OCI-LY1 (cell line): ENCODE results near the gene EMILIN3.

ENCODE experiments used
- H2AFZ ChIP-seq: fragments of 200-600 bp; sonication (generic), shearing (Covaris generic); 2 replicates; pipeline ENCODE4 v1.6.0; 2014; ENCODE audit warnings: antibody characterized with exemption, mild to moderate bottlenecking, low read length
- H3F3A ChIP-seq: fragments of 200-600 bp; sonication (generic), shearing (Covaris generic); 2 replicates; pipeline ENCODE4 v1.6.0; 2014; ENCODE audit warnings: mild to moderate bottlenecking, antibody characterized with exemption, low read length, moderate library complexity; ENCODE audit not compliant: insufficient read depth
- H3K27ac ChIP-seq: fragments of 200-600 bp; sonication (generic); 2 replicates; pipeline ENCODE4 v1.5.1; 2014; ENCODE audit warnings: low read length, mixed run types, mild to moderate bottlenecking, low read depth; ENCODE audit not compliant: poor library complexity, severe bottlenecking
- H3K27me3 ChIP-seq: fragments of 200-600 bp; sonication (generic); 2 replicates; pipeline ENCODE4 v1.6.0; 2014; ENCODE audit warnings: antibody characterized with exemption, mild to moderate bottlenecking, low read length, moderate library complexity; ENCODE audit not compliant: insufficient read depth
- H3K36me3 ChIP-seq: fragments of 200-600 bp; sonication (generic); 2 replicates; pipeline ENCODE4 v1.6.1; 2014; ENCODE audit warnings: mild to moderate bottlenecking, antibody characterized with exemption, low read length, moderate library complexity, mixed read lengths; ENCODE audit not compliant: insufficient read depth
- H3K4me1 ChIP-seq: fragments of 200-600 bp; sonication (generic); 2 replicates; pipeline ENCODE4 v1.5.1; 2014; ENCODE audit warnings: mild to moderate bottlenecking, low read length, moderate library complexity; ENCODE audit not compliant: insufficient read depth, severe bottlenecking
- H3K4me2 ChIP-seq: fragments of 200-600 bp; sonication (generic), shearing (Covaris generic); 2 replicates; pipeline ENCODE4 v1.6.1; 2014; ENCODE audit warnings: low read length
- H3K4me3 ChIP-seq: fragments of 200-600 bp; sonication (generic); 2 replicates; pipeline ENCODE4 v1.5.1; 2014; ENCODE audit warnings: low read length, low read depth, mild to moderate bottlenecking, mixed read lengths; ENCODE audit not compliant: poor library complexity, severe bottlenecking
- H3K79me2 ChIP-seq: fragments of 200-600 bp; shearing (Covaris generic); 2 replicates; pipeline ENCODE4 v1.6.1; 2016; ENCODE audit warnings: mixed run types, low read length, mixed read lengths; ENCODE audit not compliant: insufficient read depth
- H3K9ac ChIP-seq: fragments of 200-600 bp; sonication (generic), shearing (Covaris generic); 2 replicates; pipeline ENCODE4 v1.6.1; 2014; ENCODE audit warnings: mild to moderate bottlenecking, low read length, mixed read lengths
- H3K9me2 ChIP-seq: fragments of 200-600 bp; sonication (generic), shearing (Covaris generic); 2 replicates; pipeline ENCODE4 v1.6.1; 2014; ENCODE audit warnings: low read depth, mild to moderate bottlenecking, low read length, mixed read lengths
- H3K9me3 ChIP-seq: fragments of 200-600 bp; shearing (Covaris generic); 2 replicates; pipeline ENCODE4 v1.6.1; 2014; ENCODE audit warnings: low read length, mixed read lengths
- H4K20me1 ChIP-seq: fragments of 200-600 bp; sonication (generic), shearing (Covaris generic); 2 replicates; pipeline ENCODE4 v1.6.0; 2016; ENCODE audit warnings: mild to moderate bottlenecking, low read length; ENCODE audit not compliant: insufficient read depth
- EZH2 ChIP-seq: fragments of 200-600 bp; sonication (generic), shearing (Covaris generic); IDR thresholded peaks from 2 replicates; pipeline ENCODE4 v1.8.0; 2017; ENCODE audit warnings: borderline replicate concordance, mixed run types, mild to moderate bottlenecking, antibody characterized with exemption, low read length, moderate library complexity, mixed read lengths
- TF ChIP-seq, protein P1 (sequence below): fragments of 200-600 bp; sonication (generic), shearing (Covaris generic); IDR thresholded peaks from 2 replicates; pipeline ENCODE4 v1.5.1; 2017; ENCODE audit warnings: mild to moderate bottlenecking, antibody characterized with exemption, low read length, moderate library complexity, mixed read lengths

Gene EMILIN3

DNA sequence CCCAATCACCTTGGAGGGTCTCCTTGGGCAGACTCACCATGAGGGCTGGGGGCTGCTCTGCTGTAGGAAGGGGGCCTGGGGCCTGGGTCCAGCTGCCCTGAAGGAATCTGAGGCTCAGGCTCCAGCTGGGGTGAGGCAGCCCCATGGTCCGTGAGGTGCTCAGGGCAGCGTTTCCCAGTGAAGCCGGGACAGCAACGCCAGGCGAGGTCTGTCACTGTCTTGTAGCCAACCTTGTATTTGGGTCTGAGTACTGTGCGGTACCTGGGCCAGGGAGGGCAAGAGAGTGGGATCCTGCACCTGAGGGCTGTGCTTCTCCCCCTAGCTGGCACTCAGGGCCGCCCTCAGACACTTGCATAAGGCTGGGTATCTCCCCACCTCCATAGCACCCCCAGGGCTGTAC, 3.0 kb downstream of the EMILIN3 start:
- Histone ChIP-seq H3K4me2 (no peak overlapping the region), H3K9me2 (no peaks in the 10 kb centered on the region), H3K9ac (no peak overlapping the region), H3K27ac (no peak overlapping the region), H4K20me1 (no peaks in the 10 kb centered on the region), H2AFZ (no peak overlapping the region), H3K36me3 (no peaks in the 10 kb centered on the region), H3F3A (no peaks in the 10 kb centered on the region), H3K79me2 (no peaks in the 10 kb centered on the region), H3K4me1 (no peaks in the 10 kb centered on the region), H3K9me3 (no peaks in the 10 kb centered on the region), H3K27me3 (no peaks in the 10 kb centered on the region; the same call in 1 of the 2 replicates), H3K4me3 (no peak overlapping the region)
- TF ChIP-seq, protein P1, sequence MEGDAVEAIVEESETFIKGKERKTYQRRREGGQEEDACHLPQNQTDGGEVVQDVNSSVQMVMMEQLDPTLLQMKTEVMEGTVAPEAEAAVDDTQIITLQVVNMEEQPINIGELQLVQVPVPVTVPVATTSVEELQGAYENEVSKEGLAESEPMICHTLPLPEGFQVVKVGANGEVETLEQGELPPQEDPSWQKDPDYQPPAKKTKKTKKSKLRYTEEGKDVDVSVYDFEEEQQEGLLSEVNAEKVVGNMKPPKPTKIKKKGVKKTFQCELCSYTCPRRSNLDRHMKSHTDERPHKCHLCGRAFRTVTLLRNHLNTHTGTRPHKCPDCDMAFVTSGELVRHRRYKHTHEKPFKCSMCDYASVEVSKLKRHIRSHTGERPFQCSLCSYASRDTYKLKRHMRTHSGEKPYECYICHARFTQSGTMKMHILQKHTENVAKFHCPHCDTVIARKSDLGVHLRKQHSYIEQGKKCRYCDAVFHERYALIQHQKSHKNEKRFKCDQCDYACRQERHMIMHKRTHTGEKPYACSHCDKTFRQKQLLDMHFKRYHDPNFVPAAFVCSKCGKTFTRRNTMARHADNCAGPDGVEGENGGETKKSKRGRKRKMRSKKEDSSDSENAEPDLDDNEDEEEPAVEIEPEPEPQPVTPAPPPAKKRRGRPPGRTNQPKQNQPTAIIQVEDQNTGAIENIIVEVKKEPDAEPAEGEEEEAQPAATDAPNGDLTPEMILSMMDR, result no peak
- no peak for TF ChIP-seq EZH2

DNA sequence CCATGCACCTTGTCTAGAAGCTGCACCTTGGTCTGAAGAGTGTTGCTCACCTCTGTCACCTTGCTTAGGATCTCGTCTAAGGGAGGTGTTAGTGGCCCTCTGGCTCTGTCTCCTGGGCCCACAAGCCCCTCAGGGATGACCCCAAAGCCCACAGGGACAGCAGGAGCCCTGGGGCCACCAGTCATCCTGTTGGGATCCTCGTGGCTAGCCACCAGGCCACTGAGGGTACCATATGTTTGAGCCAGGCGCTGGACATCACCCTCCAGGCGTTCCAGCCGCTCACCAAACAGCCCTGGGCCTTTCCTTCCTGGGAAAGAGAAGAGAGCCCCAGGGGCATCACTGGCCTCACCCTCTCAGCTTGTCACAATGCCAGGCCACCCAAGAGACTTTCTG, 3.9 kb downstream of the EMILIN3 start:
- no peak overlapping the region for H3K4me3 ChIP-seq
- H3K27ac ChIP-seq, result no peak overlapping the region
- H3K9ac ChIP-seq, result no peak overlapping the region
- no peak overlapping the region for H3K4me2 ChIP-seq
- H3K27me3 ChIP-seq, result no peaks in the 10 kb centered on the region; the same call in 1 of the 2 replicates
- no peaks in the 10 kb centered on the region for H3K9me3 ChIP-seq
- no peaks in the 10 kb centered on the region for H4K20me1 ChIP-seq
- no peak overlapping the region for H2AFZ ChIP-seq
- H3K36me3 ChIP-seq, result no peaks in the 10 kb centered on the region
- no peaks in the 10 kb centered on the region for H3F3A ChIP-seq
- H3K9me2 ChIP-seq, result no peaks in the 10 kb centered on the region
- no peak for TF ChIP-seq EZH2
- TF ChIP-seq, protein P1, result no peak
- H3K4me1 ChIP-seq, result no peaks in the 10 kb centered on the region
- H3K79me2 ChIP-seq, result no peaks in the 10 kb centered on the region

DNA sequence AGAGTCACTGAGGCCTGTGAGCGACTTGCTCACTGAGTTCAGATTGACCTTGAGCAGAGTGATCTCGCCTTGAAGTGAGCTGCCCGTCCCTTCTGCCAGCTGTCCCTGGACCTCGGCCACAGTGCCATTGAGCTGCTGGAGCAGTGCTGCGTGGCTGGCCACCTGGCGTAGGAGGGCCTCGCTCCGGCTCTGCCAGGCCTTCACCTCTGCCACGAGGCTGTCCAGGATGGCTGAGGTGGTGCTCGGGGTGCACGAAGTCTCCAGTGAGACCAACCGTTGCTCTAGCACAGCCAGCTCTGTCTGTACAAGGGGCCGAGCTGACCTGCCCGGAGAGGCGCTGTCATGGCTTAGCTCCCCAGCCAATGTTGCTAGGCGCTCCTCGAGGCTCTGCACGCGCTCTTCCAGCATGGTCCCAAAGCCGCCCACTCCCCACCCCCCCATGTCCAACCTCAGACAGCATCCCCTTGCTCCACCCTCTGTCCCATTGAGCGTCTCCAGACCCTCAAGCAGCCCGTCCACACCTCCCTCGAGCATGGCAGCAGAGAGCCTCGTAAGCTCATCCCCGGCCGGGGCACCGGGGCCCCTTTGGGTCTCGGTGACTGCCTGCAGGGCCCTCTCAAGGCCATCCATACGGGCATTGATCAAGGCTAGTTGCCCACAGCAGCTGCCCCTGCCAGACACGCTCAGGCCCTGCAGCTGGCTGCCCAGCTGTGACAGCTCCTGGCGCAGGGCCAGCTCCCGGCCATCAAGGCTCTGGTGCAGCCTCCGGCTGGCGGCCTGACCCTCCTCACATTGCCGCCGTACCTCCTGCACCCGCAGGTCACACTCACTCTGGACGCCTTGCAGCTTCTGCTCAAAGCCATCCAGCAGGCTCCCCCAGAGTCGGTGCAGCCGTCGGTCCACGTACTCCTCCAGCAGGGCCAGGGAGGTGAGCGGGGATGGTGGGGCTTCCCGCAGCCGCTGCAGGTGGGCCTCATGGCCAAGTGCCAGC, 4.6 kb downstream of the EMILIN3 start:
- Histone ChIP-seq H3K4me1 (no peaks in the 10 kb centered on the region), H3K9me2 (no peaks in the 10 kb centered on the region), H3K36me3 (no peaks in the 10 kb centered on the region), H3K4me3 (no peak overlapping the region), H3K27me3 (no peaks in the 10 kb centered on the region; the same call in 1 of the 2 replicates), H3K27ac (no peak overlapping the region), H4K20me1 (no peaks in the 10 kb centered on the region), H3F3A (no peaks in the 10 kb centered on the region), H3K9me3 (no peaks in the 10 kb centered on the region), H2AFZ (no peak overlapping the region), H3K79me2 (no peaks in the 10 kb centered on the region), H3K4me2 (no peak overlapping the region), H3K9ac (no peak overlapping the region)
- TF ChIP-seq, protein P1, result no peak
- no peak for TF ChIP-seq EZH2
